SH-SY5Y (cell line): ENCODE data around the gene C13orf46.

ENCODE experiments used
- GATA2 ChIP-seq: IDR thresholded peaks from 2 replicates; pipeline ENCODE4 v1.6.1; 2011; ENCODE audit warnings: mild to moderate bottlenecking, low read depth, low read length
- GATA3 ChIP-seq: IDR thresholded peaks from 2 replicates; pipeline ENCODE4 v1.6.1; 2011; ENCODE audit warnings: low read depth, mild to moderate bottlenecking, low read length, moderate library complexity

DNA sequence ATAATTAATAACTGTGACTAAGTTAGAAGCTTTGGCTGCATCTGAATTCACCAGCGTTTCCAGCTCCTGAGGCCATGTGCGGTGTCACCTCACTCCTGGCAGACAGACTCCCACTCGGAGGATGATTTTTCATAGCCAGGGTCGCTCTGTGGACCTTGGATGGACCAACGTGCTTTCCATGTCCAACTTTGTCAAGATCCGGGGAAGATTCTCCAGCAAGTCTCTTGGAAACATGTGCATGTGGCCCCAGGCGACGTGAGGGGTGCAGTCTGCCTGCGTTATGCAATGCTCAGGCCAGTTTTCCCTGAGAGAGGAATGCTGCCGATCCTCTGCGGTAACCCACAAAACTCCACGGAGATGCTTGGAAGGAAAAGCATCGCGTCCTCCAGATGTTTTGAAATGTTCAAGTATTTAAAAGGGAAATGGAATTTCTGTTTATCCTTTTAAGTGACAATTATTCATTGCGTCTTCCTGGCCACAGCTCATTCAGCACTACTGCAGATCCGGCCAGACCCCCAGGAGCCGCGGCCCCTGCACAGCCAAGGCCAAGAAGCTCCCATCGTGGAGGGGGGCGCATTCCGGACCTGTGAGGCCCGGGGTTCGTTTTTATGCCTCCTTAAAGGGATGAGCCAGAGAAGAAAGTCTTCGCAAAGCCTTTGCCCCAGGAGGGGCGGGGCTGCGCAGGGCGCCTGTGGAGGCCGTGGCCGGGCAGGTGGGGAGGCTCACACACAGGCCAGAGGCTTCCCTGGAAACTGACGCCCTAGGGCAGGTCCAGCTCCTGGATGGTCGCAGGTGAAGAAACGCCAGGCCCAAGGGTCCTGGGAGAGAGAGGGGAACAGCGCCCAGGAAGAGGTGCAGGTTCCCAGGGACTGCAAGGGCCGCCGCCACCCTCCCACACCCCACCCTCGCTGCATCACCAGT is 46.0 kb downstream of the C13orf46 start:
- TF ChIP-seq GATA2 (no peak), GATA3 (no peak)
